T-cell (primary cell): ENCODE data around the gene ELL2. TPM values are rescaled to one million over a fixed set of nuclear protein-coding genes. Genes with fewer than 3 reads are reported as not detected.

Source experiments
- ATAC-seq, 4 experiments: fragments of 200-7000 bp in 3 of 4; fragments of 150-1000 bp in 1 of 4; cut with Tn5 transposase; replicated peaks in 1 of 4; 1 replicate in 3 of 4; 2 replicates in 1 of 4; pipeline ENCODE4 v1.10.0; 2021; ENCODE audit warnings: moderate library complexity in 3 of 4, mild to moderate bottlenecking in 2 of 4, moderate number of reproducible peaks in 1 of 4
- CTCF ChIA-PET, 2 donors: fragments of 300-600 bp; sonication (Branson Sonifier 250); formaldehyde crosslinking; loops; one replicate each; lab custom pipeline; 2022; ENCODE audit warnings: antibody characterized with exemption in 2 of 2; lab: Charles Lee
- POLR2A ChIA-PET, 2 donors: fragments of 300-600 bp; sonication (Branson Sonifier 250); formaldehyde crosslinking; loops; one replicate each; lab custom pipeline; 2022; ENCODE audit warnings: antibody characterized with exemption in 2 of 2; lab: Charles Lee
- DNase-seq, 35 experiments: peaks; one replicate each; pipeline versions ENCODE4 v3.0.0 to v3.0.0-alpha.2; 2013 to 2023
- H3K27ac ChIP-seq: one replicate; pipeline ENCODE4 v1.5.1; 2013; ENCODE audit warnings: low read length
- H3K27me3 ChIP-seq, 2 experiments: replicated peaks in 1 of 2; 1 replicate in 1 of 2; 2 replicates in 1 of 2; pipeline versions ENCODE4 v1.6.1 to v1.7.0; 2013; ENCODE audit warnings: low read length in 1 of 2, mixed read lengths in 1 of 2; ENCODE audit not compliant: control insufficient read depth in 2 of 2, insufficient read depth in 2 of 2; ENCODE audit errors: extremely low read depth in 1 of 2
- H3K36me3 ChIP-seq, 2 donors: 1 replicate in 1 of 2; 2 replicates in 1 of 2; pipeline versions ENCODE4 v1.6.1 to v1.7.0; 2013; ENCODE audit warnings: low read length in 1 of 2; ENCODE audit not compliant: control insufficient read depth in 2 of 2, insufficient read depth in 1 of 2; ENCODE audit errors: extremely low read depth in 1 of 2
- H3K4me1 ChIP-seq, 2 experiments: 1 replicate in 1 of 2; 2 replicates in 1 of 2; pipeline versions ENCODE4 v1.6.1 to v1.7.0; 2013; ENCODE audit warnings: low read length in 2 of 2, mixed read lengths in 1 of 2; ENCODE audit not compliant: insufficient read depth in 2 of 2, control insufficient read depth in 1 of 2; ENCODE audit errors: extremely low read depth in 1 of 2
- H3K4me3 ChIP-seq, 2 donors: 1 replicate in 1 of 2; 2 replicates in 1 of 2; pipeline versions ENCODE4 v1.5.1 to v1.7.0; 2013; ENCODE audit warnings: mild to moderate bottlenecking in 2 of 2, low read length in 1 of 2, moderate library complexity in 1 of 2; ENCODE audit not compliant: control insufficient read depth in 1 of 2; ENCODE audit errors: extremely low read depth in 1 of 2
- H3K9me3 ChIP-seq: 2 replicates; pipeline ENCODE4 v1.7.0; 2013
- H3K27ac Mint-ChIP-seq, 2 donors: one replicate each; pipeline ENCODE4 v1.8.0; 2020 to 2021; ENCODE audit warnings: mild to moderate bottlenecking in 2 of 2, mixed read lengths in 2 of 2
- H3K27me3 Mint-ChIP-seq, 2 donors: one replicate each; pipeline ENCODE4 v1.8.0; 2021 to 2022; ENCODE audit warnings: mixed read lengths in 2 of 2
- H3K36me3 Mint-ChIP-seq: one replicate; pipeline ENCODE4 v1.8.0; 2021; ENCODE audit warnings: mixed read lengths
- H3K4me1 Mint-ChIP-seq, 3 donors: one replicate each; pipeline ENCODE4 v1.8.0; 2020 to 2022; ENCODE audit warnings: mixed read lengths in 3 of 3, mild to moderate bottlenecking in 1 of 3
- H3K4me3 Mint-ChIP-seq, 3 donors: one replicate each; pipeline ENCODE4 v1.8.0; 2020 to 2022; ENCODE audit warnings: mild to moderate bottlenecking in 3 of 3, mixed read lengths in 3 of 3, moderate library complexity in 3 of 3
- H3K9me3 Mint-ChIP-seq, 3 donors: one replicate each; pipeline ENCODE4 v1.8.0; 2020 to 2022; ENCODE audit warnings: mixed read lengths in 3 of 3
- WGBS: methylation state at CpG from one replicate; pipeline ENCODE4 v1.1.5; 2013; ENCODE audit warnings: missing lambda C conversion rate; ENCODE audit not compliant: insufficient coverage; 5-methylcytosine and 5-hydroxymethylcytosine counted together
- total RNA-seq, 35 experiments: library from RNA in 6 of 35; stranded (reverse) in 6 of 35; fragments of 120-200 nt in 1 of 35; gene quantifications; one replicate each; pipeline versions ENCODE4 v1.2.1 to v1.2.4 and lab custom pipeline; 2013 to 2026

The ELL2 gene
- total RNA-seq, 5 donors from 2014 or later (not counting 1 experiment from before 2014, with no cell fraction given), result 10.3 to 57.8 (median 11.3) TPM

DNA sequence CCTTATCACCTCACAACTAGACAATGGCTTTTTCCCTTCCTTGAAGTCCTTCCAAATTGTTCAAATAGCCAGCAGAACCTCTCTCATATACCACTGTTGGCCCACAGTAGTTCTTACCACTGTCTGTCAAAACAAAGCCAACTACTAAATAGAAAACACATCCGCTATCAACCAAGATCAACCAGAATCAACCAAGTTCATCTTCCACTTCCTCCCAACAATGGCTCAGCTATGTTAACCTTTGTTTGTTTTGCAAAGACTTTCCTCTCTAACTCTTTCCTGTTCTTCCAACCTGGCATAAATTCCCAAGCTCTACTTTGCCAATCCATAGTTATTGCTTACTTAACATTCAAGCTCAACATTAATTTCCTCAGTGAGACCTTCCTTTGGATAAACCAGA lies 15.2 kb downstream of the ELL2 start:
- Mint-ChIP-seq H3K4me3 (no peak overlapping the region), H3K9me3 (peaks cover 0 to 2% (median 0%) of the 10 kb centered on the region in 3 donors), H3K36me3 (peaks cover 17% of the 10 kb centered on the region), H3K27ac (no peak overlapping the region), H3K27me3 (no peaks in the 10 kb centered on the region), H3K4me1 (peaks cover 10 to 21% (median 20%) of the 10 kb centered on the region in 3 donors)
- CTCF ChIA-PET, result interaction anchor here (0.6 to 1.2 kb wide), 4 partner anchors 12 to 480 kb away, joined by 3 to 6 read pairs (median 4); no protein-coding TSS in a partner anchor
- no peaks in the 10 kb centered on the region for H3K9me3 ChIP-seq
- H3K27me3 ChIP-seq, result no peaks in the 10 kb centered on the region
- 100% methylated on average over 1 of the region's 1 CpG for WGBS
- no peak for DNase-seq
- no peak overlapping the region for H3K27ac ChIP-seq
- H3K4me3 ChIP-seq, result no peak overlapping the region
- H3K4me1 ChIP-seq, result no peaks in the 10 kb centered on the region
- H3K36me3 ChIP-seq, result no peaks in the 10 kb centered on the region
- POLR2A ChIA-PET, result interaction anchor here (0.6 to 1.0 kb wide), 5 partner anchors 8 to 220 kb away, joined by 3 to 10 read pairs (median 4); no protein-coding TSS in a partner anchor
- ATAC-seq, result no peak

DNA sequence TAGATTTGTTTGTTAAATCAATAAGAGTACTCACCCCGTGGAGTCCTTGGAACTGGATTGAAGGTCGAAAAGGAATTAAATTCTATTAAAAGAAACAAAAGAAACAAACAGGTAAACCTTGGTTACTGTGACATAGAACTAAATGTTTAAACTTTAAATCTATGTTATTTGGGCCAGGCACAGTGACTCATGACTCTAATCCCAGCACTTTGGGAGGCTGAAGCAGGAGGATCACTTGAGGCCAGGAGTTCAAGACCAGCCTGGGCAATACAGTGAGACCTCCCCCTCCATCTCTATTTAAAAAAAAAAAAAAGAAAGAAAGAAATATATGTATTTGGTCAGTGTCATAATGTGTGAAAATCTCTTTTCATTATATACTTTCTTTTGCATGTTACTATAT lies 18.7 kb downstream of the ELL2 start:
- CTCF ChIA-PET, result interaction anchor here (0.5 to 1.4 kb wide), 2 partner anchors 13 to 62 kb away, joined by 3 to 5 read pairs; no protein-coding TSS in a partner anchor

GRCh38 chr5:95942414-95942813 lies 19.2 kb downstream of the ELL2 start:
- no CpG with 5 or more reads among the region's 2 CpGs for WGBS
- ATAC-seq, result no peak
- no peak overlapping the region for H3K27ac Mint-ChIP-seq

More for the DNA sequence above, 18.7 kb downstream of the ELL2 start:
- Mint-ChIP-seq H3K27ac (no peak overlapping the region), H3K4me1 (peaks cover 10 to 15% (median 14%) of the 10 kb centered on the region in 3 donors), H3K9me3 (peaks cover 0 to 2% (median 0%) of the 10 kb centered on the region in 3 donors), H3K4me3 (no peak overlapping the region), H3K36me3 (peaks cover 28% of the 10 kb centered on the region), H3K27me3 (no peaks in the 10 kb centered on the region)
- no CpG with 5 or more reads among the region's 2 CpGs for WGBS
- Histone ChIP-seq H3K4me1 (no peaks in the 10 kb centered on the region), H3K36me3 (no peaks in the 10 kb centered on the region), H3K9me3 (no peaks in the 10 kb centered on the region), H3K4me3 (no peak overlapping the region), H3K27ac (no peak overlapping the region), H3K27me3 (no peaks in the 10 kb centered on the region)
- ATAC-seq (no peak), DNase-seq (no peak)
- POLR2A ChIA-PET, result no interaction called here

GRCh38 chr5:95941756-95942155 lies 19.9 kb downstream of the ELL2 start:
- H3K27ac ChIP-seq, result no peak overlapping the region
- Mint-ChIP-seq H3K4me1 (peaks cover 10 to 14% (median 14%) of the 10 kb centered on the region in 3 donors), H3K4me3 (no peak overlapping the region), H3K36me3 (peaks cover 33% of the 10 kb centered on the region), H3K27ac (no peak overlapping the region), H3K27me3 (no peaks in the 10 kb centered on the region), H3K9me3 (peaks cover 0 to 2% (median 0%) of the 10 kb centered on the region in 3 donors)
- H3K36me3 ChIP-seq, result no peaks in the 10 kb centered on the region
- POLR2A ChIA-PET, result no interaction called here
- CTCF ChIA-PET, result no interaction called here
- no peaks in the 10 kb centered on the region for H3K27me3 ChIP-seq
- no peaks in the 10 kb centered on the region for H3K4me1 ChIP-seq
- ATAC-seq, result no peak
- H3K4me3 ChIP-seq, result no peak overlapping the region
- DNase-seq, result no peak
- no peaks in the 10 kb centered on the region for H3K9me3 ChIP-seq

More at GRCh38 chr5:95942414-95942813, 19.2 kb downstream of the ELL2 start:
- Histone ChIP-seq H3K9me3 (no peaks in the 10 kb centered on the region), H3K36me3 (no peaks in the 10 kb centered on the region), H3K4me1 (no peaks in the 10 kb centered on the region), H3K27me3 (no peaks in the 10 kb centered on the region), H3K4me3 (no peak overlapping the region), H3K27ac (no peak overlapping the region)
- Mint-ChIP-seq H3K4me1 (peaks cover 10 to 15% (median 14%) of the 10 kb centered on the region in 3 donors), H3K4me3 (no peak overlapping the region), H3K27me3 (no peaks in the 10 kb centered on the region), H3K9me3 (peaks cover 0 to 2% (median 0%) of the 10 kb centered on the region in 3 donors), H3K36me3 (peaks cover 32% of the 10 kb centered on the region)
- POLR2A ChIA-PET, result no interaction called here
- CTCF ChIA-PET, result no interaction called here
- DNase-seq, result no peak

GRCh38 chr5:95940758-95941682 lies 20.6 kb downstream of the ELL2 start:
- ATAC-seq (no peak), DNase-seq (no peak)
- H3K4me3 Mint-ChIP-seq, result no peak overlapping the region
- H3K27ac Mint-ChIP-seq, result no peak overlapping the region
- Histone ChIP-seq H3K4me1 (no peaks in the 10 kb centered on the region), H3K4me3 (no peak overlapping the region), H3K36me3 (no peaks in the 10 kb centered on the region), H3K27me3 (no peaks in the 10 kb centered on the region), H3K27ac (no peak overlapping the region), H3K9me3 (no peaks in the 10 kb centered on the region)
- POLR2A ChIA-PET, result interaction anchor here in 1 of 2 donors (0.6 kb wide), 1 partner anchor 1872 kb away, joined by 4 read pairs; no protein-coding TSS in a partner anchor
- no peaks in the 10 kb centered on the region for H3K27me3 Mint-ChIP-seq
- WGBS, result no CpG with 5 or more reads among the region's 3 CpGs
- H3K9me3 Mint-ChIP-seq, result no peaks in the 10 kb centered on the region
- H3K36me3 Mint-ChIP-seq, result peaks cover 34% of the 10 kb centered on the region
- peaks cover 9 to 11% (median 9%) of the 10 kb centered on the region in 3 donors for H3K4me1 Mint-ChIP-seq
- CTCF ChIA-PET, result interaction anchor here in 1 of 2 donors (0.6 kb wide), 2 partner anchors 33 to 295 kb away, joined by 3 to 4 read pairs; no protein-coding TSS in a partner anchor

GRCh38 chr5:95939465-95939864 lies 22.2 kb downstream of the ELL2 start:
- no CpG with 5 or more reads among the region's 1 CpG for WGBS
- H3K27ac Mint-ChIP-seq, result no peak overlapping the region
- no peaks in the 10 kb centered on the region for H3K27me3 Mint-ChIP-seq

More at GRCh38 chr5:95939465-95939864, 22.2 kb downstream of the ELL2 start:
- Mint-ChIP-seq H3K4me3 (no peak overlapping the region), H3K9me3 (no peaks in the 10 kb centered on the region), H3K4me1 (peaks cover 0 to 6% (median 3%) of the 10 kb centered on the region in 3 donors), H3K36me3 (peaks cover 28% of the 10 kb centered on the region)
- no peaks in the 10 kb centered on the region for H3K27me3 ChIP-seq
- DNase-seq (no peak), ATAC-seq (no peak)
- H3K4me3 ChIP-seq, result no peak overlapping the region
- H3K27ac ChIP-seq, result no peak overlapping the region
- no peaks in the 10 kb centered on the region for H3K4me1 ChIP-seq
- H3K36me3 ChIP-seq, result no peaks in the 10 kb centered on the region
- no peaks in the 10 kb centered on the region for H3K9me3 ChIP-seq
- POLR2A ChIA-PET, result no interaction called here
- CTCF ChIA-PET, result no interaction called here
